GM21737 (cell line): ENCODE data around the gene ULK4.
"Not testable (repeated sequence)": the region's sequence is repeated elsewhere in the genome, so short reads cannot be mapped to it uniquely, and the experiment has no call there.

Source experiments
- ATAC-seq: cut with Tn5 transposase; IDR thresholded peaks from one replicate; pipeline ENCODE4 v1.9.1; 2021; ENCODE audit warnings: mild to moderate bottlenecking, moderate library complexity; ENCODE audit not compliant: unreplicated experiment

ULK4 gene

GRCh38 chr3:41394896-41395295, 567.0 kb downstream of the ULK4 start:
- no peak for ATAC-seq

GRCh38 chr3:41370765-41371535, 591.0 kb downstream of the ULK4 start:
- ATAC-seq = not testable (repeated sequence)

GRCh38 chr3:41370307-41370706, 591.6 kb downstream of the ULK4 start:
- no peak for ATAC-seq

- ATAC-seq = no peak
Measured at GRCh38 chr3:41369838-41370237, 592.1 kb downstream of the ULK4 start.

- no peak for ATAC-seq
Measured at GRCh38 chr3:41365973-41366372, 595.9 kb downstream of the ULK4 start.

- ATAC-seq = no peak
Measured at GRCh38 chr3:41364736-41365135, 597.2 kb downstream of the ULK4 start.

- ATAC-seq = no peak
Measured at GRCh38 chr3:41363830-41364523, 597.9 kb downstream of the ULK4 start.

GRCh38 chr3:41362638-41363559, 599.0 kb downstream of the ULK4 start:
- ATAC-seq = no peak

GRCh38 chr3:41357271-41357670, 604.6 kb downstream of the ULK4 start:
- no peak for ATAC-seq

GRCh38 chr3:41356775-41357174, 605.1 kb downstream of the ULK4 start:
- no peak for ATAC-seq

- no peak for ATAC-seq
Measured at GRCh38 chr3:41352510-41352909, 609.4 kb downstream of the ULK4 start.

- no peak for ATAC-seq
Measured at GRCh38 chr3:41350441-41350840, 611.5 kb downstream of the ULK4 start.

- no peak for ATAC-seq
Measured at GRCh38 chr3:41348401-41348800, 613.5 kb downstream of the ULK4 start.

- no peak for ATAC-seq
Measured at GRCh38 chr3:41346698-41347270, 615.1 kb downstream of the ULK4 start.

GRCh38 chr3:41345788-41346187, 616.1 kb downstream of the ULK4 start:
- no peak for ATAC-seq

GRCh38 chr3:41339758-41340157, 622.1 kb downstream of the ULK4 start:
- ATAC-seq = no peak

GRCh38 chr3:41338276-41338675, 623.6 kb downstream of the ULK4 start:
- no peak for ATAC-seq

GRCh38 chr3:41334426-41334825, 627.5 kb downstream of the ULK4 start:
- no peak for ATAC-seq

- ATAC-seq = no peak
Measured at GRCh38 chr3:41331041-41331440, 630.9 kb downstream of the ULK4 start.

- no peak for ATAC-seq
Measured at GRCh38 chr3:41330465-41330864, 631.4 kb downstream of the ULK4 start.

GRCh38 chr3:41329881-41330280, 632.0 kb downstream of the ULK4 start:
- ATAC-seq = no peak
